Gastroesophageal sphincter (tissue), 3 donors: ENCODE results near the gene ZNF496.

Experiments
- CTCF ChIP-seq, 4 experiments: fragments of 200-600 bp in 2 of 4; fragments of 450-650 bp in 2 of 4; sonication (generic) in 1 of 4; IDR thresholded peaks; one replicate each; pipeline ENCODE4 v1.5.1; 2017 to 2019; ENCODE audit warnings: antibody characterized with exemption in 4 of 4, mild to moderate bottlenecking in 2 of 4, moderate library complexity in 2 of 4
- EP300 ChIP-seq: sonication (generic); formaldehyde crosslinking; IDR thresholded peaks from one replicate; pipeline ENCODE4 v1.6.1; 2017; ENCODE audit warnings: antibody characterized with exemption, mild to moderate bottlenecking
- POLR2A ChIP-seq, 2 donors: fragments of 450-650 bp; IDR thresholded peaks; one replicate each; pipeline ENCODE4 v1.6.1; 2017; ENCODE audit warnings: antibody characterized with exemption in 2 of 2, mild to moderate bottlenecking in 2 of 2, moderate library complexity in 1 of 2
- POLR2AphosphoS5 ChIP-seq: sonication (generic); formaldehyde crosslinking; IDR thresholded peaks from one replicate; pipeline ENCODE4 v1.6.1; 2017; ENCODE audit warnings: antibody characterized with exemption

DNA sequence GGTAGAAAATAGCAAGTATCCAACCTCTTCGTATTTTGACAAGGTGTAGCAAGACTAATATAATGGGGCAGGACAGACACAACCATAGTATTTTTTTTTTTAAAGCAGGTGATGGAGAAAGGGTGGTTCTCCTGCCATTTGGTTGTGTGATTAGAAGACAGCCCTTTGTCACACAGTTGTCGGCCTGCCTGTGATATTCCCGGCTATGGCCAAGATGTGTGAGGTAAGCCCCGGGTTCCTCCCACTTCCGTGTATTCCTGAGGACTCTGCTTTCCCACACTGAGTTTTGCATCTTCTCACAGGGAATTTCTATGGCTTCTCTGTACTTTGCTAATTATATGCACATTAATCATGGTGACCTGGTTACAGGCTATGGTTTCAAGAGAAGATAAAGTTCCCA is 35.9 kb downstream of the ZNF496 start:
- TF ChIP-seq CTCF (IDR thresholded peaks at IDR 0.05) (no peak), POLR2AphosphoS5 (no peak), EP300 (no peak), POLR2A (IDR thresholded peaks at IDR 0.05) (no peak)
